Hypothalamus (tissue), 51 donors: ENCODE data around the gene DCTN2.
A peak's percentile ranks its signal among the peaks of the same experiment; 100 is the strongest.
"Not testable (repeated sequence)": the region's sequence is repeated elsewhere in the genome, so short reads cannot be mapped to it uniquely, and the experiment has no call there.

Experiments used
- DNase-seq, 51 donors: peaks; one replicate each; lab custom pipeline; 2025; lab: John Stamatoyannopoulos, UW

The DCTN2 gene

DNA sequence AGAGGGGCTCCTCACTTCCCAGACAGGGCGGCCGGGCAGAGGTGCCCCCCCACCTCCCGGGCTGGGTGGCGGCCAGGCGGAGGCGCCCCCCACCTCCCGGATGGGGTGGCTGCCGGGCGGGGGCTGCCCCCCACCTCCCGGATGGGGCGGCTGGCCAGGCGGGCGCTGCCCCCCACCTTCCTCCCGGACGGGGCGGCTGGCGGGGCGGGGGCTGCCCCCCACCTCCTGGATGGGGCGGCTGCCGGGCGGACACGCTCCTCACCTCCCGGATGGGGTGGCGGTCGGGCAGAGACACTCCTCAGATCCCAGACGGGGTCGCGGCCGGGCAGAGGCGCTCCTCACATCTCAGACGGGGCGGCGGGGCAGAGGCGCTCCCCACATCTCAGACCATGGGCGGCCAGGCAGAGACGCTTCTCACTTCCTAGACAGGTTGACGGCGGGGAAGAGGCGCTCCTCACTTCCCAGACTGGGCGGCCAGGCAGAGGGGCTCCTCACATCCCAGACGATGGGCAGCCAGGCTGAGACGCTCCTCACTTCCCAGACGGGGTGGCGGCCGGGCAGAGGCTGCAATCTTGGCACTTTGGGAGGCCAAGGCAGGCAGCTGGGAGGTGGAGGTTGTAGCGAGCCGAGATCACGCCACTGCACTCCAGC lies 51.8 kb downstream of the DCTN2 start:
- DNase-seq: not testable (repeated sequence)

DNA sequence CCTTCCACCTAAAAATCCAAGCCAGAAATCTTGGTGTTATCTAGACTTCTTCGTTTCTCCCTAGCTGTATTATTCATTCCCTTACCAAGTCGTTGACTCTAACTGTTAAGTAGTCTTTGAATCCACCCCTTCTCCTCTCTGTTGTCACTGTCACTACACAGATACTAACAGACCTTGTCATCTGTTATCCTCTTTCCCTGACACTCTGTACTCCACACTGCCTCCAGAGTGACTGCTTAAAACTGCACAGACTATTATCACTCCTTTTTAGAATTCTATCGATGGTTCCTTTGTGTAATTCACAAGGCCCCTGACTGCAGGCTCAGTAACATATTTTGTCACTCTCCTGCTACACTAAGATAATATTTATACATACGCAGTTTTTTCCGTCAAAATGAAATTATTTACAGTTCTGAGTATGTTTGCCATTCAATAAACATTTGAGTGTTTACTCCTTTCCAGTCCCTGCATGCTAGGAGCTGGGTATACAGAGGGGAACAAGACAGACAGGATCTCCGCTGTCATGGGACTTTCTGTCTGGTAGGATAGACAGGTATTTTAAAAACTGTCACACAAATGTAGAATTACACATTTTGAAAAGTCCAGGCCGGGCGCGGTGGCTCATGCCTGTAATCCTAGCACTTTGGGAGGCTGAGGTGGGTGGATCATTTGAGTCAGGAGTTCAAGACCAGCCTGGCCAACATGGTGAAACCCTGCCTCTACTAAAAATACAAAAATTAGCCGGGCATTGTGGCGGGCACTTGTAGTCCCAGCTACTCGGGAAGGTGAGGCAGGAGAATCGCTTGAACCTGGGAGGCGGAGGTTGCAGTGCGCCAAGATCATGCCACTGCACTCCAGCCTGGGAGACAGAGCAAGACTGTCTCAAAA lies 55.4 kb downstream of the DCTN2 start:
- no peak for DNase-seq

DNA sequence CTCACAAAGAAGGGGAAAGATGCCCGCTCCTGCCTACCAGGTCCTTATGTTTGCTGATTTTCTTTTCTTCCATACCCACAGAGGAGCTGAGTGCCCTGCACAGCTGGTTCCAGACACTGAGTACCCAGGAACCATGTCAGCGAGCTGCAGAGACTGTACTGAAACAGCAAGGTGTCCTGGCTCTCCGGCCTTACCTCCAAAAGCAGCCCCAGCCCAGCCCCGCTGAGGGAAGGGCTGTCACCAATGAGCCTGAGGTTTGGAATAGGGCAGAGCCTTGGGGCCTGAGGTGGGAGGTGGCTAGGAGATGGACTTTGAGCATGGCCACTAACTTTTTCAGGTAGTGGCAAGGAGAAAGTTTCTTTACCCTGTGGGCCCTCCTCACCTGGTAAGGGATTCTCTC lies 56.9 kb downstream of the DCTN2 start:
- no peak for DNase-seq

GRCh38 chr12:57489157-57489641 lies 57.8 kb downstream of the DCTN2 start:
- DNase-seq: no peak

GRCh38 chr12:57488402-57489156 lies 58.4 kb downstream of the DCTN2 start:
- DNase-seq: no peak

- peak; percentile 34 to 97 (median 89) for DNase-seq
Measured at GRCh38 chr12:57487597-57488401, 59.2 kb downstream of the DCTN2 start, which contains the start of gene MARS1. TSS of gene MARS1 (plus strand) at chr12:57488068. CDS start at chr12:57488091, 23 bp downstream.

GRCh38 chr12:57487055-57487596 lies 59.9 kb downstream of the DCTN2 start:
- DNase-seq: no peak

DNA sequence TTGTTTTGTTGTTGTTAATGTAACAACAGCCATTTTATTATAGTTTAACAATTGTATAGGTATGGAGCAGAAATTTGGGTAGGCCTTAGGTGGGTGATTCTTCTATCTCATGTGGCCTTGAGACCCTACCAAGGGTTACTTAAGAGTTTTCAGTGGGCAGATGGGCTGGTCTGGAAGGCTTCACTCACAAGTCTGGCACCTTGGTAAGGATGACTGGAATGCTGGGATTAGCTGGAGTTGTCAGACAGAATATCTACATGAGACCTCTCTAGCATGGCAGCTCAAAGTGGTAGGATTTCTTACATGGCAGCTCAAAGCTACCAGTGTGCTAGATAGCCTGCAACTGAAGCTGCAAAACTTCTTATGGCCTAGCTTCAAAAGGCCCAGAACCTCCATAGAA lies 61.3 kb downstream of the DCTN2 start:
- no peak for DNase-seq

GRCh38 chr12:57483466-57483865 lies 63.5 kb downstream of the DCTN2 start:
- no peak for DNase-seq

GRCh38 chr12:57481671-57482070 lies 65.3 kb downstream of the DCTN2 start:
- DNase-seq: no peak
